ENCODE data around the gene FGF14.

Gene FGF14

DNA sequence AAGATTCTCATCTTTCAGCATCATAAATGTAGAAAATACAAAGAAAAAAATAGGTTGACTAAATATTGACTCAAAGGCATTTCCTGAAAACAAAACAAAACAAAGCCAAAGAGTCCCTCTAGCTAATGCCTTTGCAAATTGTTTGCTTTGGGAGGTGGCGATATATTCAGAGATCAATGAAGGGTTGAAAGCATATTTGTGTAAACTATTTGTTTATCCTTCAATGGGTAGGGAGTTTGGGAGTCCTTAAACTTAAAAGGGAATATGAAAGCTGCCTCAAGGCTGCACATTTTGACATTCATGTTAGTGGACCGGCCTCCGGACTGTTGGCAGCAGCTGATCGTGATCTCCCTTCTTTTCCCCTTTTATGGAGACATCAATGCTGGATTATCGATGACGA, 691.9 kb downstream of the FGF14 start:
- DNase-seq (ENCODE audit: insufficient read length) = no peak
- FAIRE-seq = no peak
- TF ChIP-seq POLR2AphosphoS5 (IDR thresholded peaks at IDR 0.05; ENCODE audit: low read depth, low read length) (no peak), POLR2A (IDR thresholded peaks at IDR 0.05; ENCODE audit: low read depth, low read length) (no peak), TAF1 (IDR thresholded peaks at IDR 0.05; ENCODE audit: borderline replicate concordance, low read depth, low read length) (no peak)

DNA sequence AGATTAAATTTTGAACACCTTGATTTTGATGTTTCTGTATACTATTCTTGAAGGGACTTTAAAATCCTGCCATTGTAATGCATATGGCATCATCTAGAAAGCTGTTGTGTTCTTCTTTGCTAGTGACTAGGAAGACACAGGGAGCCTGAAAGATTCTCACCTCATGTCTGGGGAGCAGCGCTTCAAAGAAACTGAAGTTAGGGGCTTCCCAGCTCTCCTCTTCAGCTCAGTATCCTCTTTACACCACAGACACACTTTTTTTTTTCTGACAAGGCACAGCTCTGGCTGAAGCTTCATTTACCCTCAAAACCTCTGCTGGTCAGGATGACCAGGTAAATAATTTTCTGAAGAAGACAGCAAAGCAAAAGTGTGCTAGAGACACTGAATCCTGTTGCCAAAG, 693.7 kb downstream of the FGF14 start:
- FAIRE-seq (no peak), DNase-seq (ENCODE audit: insufficient read length) (no peak)
- TF ChIP-seq POLR2A (IDR thresholded peaks at IDR 0.05; ENCODE audit: low read depth, low read length) (no peak), TAF1 (IDR thresholded peaks at IDR 0.05; ENCODE audit: borderline replicate concordance, low read depth, low read length) (no peak), POLR2AphosphoS5 (IDR thresholded peaks at IDR 0.05; ENCODE audit: low read depth, low read length) (no peak)

DNA sequence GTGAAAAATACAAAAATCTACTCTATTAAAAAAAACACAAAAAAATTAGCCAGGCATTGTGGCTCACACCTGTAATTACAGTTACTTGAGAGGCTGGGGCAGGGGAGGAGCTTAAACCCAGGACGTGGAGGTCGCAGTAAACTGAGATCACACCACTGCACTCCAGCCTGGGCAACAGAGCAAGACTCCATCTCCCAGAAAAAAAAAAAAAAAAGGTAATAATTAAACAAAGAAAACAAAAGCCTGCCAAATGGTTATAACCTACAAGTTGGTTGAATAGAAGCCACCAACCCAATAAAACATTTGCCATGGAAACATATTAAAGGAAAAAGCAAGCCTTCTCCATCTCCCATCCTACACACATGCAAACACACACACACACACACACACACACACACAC, 694.2 kb downstream of the FGF14 start:
- DNase-seq (ENCODE audit: insufficient read length) = no peak
- TF ChIP-seq POLR2AphosphoS5 (IDR thresholded peaks at IDR 0.05; ENCODE audit: low read depth, low read length) (no peak), TAF1 (IDR thresholded peaks at IDR 0.05; ENCODE audit: borderline replicate concordance, low read depth, low read length) (no peak), POLR2A (IDR thresholded peaks at IDR 0.05; ENCODE audit: low read depth, low read length) (no peak)

DNA sequence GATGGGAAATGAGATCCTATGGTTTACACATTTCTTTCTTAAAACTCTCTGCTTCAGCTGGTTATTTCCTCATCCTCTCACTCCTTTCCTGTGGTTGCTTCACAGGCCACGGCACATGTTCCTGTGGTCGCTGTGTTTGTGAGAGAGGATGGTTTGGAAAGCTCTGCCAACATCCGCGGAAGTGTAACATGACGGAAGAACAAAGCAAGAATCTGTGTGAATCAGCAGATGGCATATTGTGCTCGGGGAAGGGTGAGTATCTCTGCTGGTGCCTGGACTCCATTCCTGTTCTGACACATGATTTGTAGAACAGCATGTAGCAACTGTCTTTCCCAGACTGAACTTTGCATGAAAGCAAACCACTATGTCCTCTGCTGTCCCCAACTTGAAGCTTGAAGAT, 695.2 kb downstream of the FGF14 start:
- DNase-seq (ENCODE audit: insufficient read length) (no peak), FAIRE-seq (no peak)
- TF ChIP-seq POLR2AphosphoS5 (IDR thresholded peaks at IDR 0.05; ENCODE audit: low read depth, low read length) (no peak), TAF1 (IDR thresholded peaks at IDR 0.05; ENCODE audit: borderline replicate concordance, low read depth, low read length) (no peak), POLR2A (IDR thresholded peaks at IDR 0.05; ENCODE audit: low read depth, low read length) (no peak)

More for the DNA sequence above, 694.2 kb downstream of the FGF14 start:
- FAIRE-seq = no peak

GRCh38 chr13:101703838-101704237, 698.0 kb downstream of the FGF14 start:
- no peak for TF ChIP-seq POLR2AphosphoS5 (IDR thresholded peaks at IDR 0.05; ENCODE audit: low read depth, low read length)
- no peak for FAIRE-seq
- DNase-seq (ENCODE audit: insufficient read length) = no peak

GRCh38 chr13:101703081-101703480, 698.8 kb downstream of the FGF14 start:
- no peak for TF ChIP-seq TAF1 (IDR thresholded peaks at IDR 0.05; ENCODE audit: borderline replicate concordance, low read depth, low read length)
- no peak for TF ChIP-seq POLR2A (IDR thresholded peaks at IDR 0.05; ENCODE audit: low read depth, low read length)
- TF ChIP-seq POLR2AphosphoS5 (IDR thresholded peaks at IDR 0.05; ENCODE audit: low read depth, low read length) = no peak
- FAIRE-seq = no peak
- no peak for DNase-seq (ENCODE audit: insufficient read length)

- TF ChIP-seq TAF1 (IDR thresholded peaks at IDR 0.05; ENCODE audit: borderline replicate concordance, low read depth, low read length) = no peak
- no peak for TF ChIP-seq POLR2AphosphoS5 (IDR thresholded peaks at IDR 0.05; ENCODE audit: low read depth, low read length)
- TF ChIP-seq POLR2A (IDR thresholded peaks at IDR 0.05; ENCODE audit: low read depth, low read length) = no peak
- DNase-seq (ENCODE audit: insufficient read length) = no peak
- FAIRE-seq = no peak
These were observed 701.2 kb downstream of the FGF14 start for GRCh38 chr13:101700598-101700997.

- DNase-seq (ENCODE audit: insufficient read length) (no peak), FAIRE-seq (no peak)
- TF ChIP-seq POLR2AphosphoS5 (IDR thresholded peaks at IDR 0.05; ENCODE audit: low read depth, low read length) (no peak), TAF1 (IDR thresholded peaks at IDR 0.05; ENCODE audit: borderline replicate concordance, low read depth, low read length) (no peak), POLR2A (IDR thresholded peaks at IDR 0.05; ENCODE audit: low read depth, low read length) (no peak)
These were observed 703.4 kb downstream of the FGF14 start for GRCh38 chr13:101698400-101698799.

- FAIRE-seq = no peak
- TF ChIP-seq POLR2A (IDR thresholded peaks at IDR 0.05; ENCODE audit: low read depth, low read length) = no peak
- TF ChIP-seq POLR2AphosphoS5 (IDR thresholded peaks at IDR 0.05; ENCODE audit: low read depth, low read length) = no peak
- TF ChIP-seq TAF1 (IDR thresholded peaks at IDR 0.05; ENCODE audit: borderline replicate concordance, low read depth, low read length) = no peak
- DNase-seq (ENCODE audit: insufficient read length) = no peak
These were observed 704.1 kb downstream of the FGF14 start for GRCh38 chr13:101697745-101698144.

DNA sequence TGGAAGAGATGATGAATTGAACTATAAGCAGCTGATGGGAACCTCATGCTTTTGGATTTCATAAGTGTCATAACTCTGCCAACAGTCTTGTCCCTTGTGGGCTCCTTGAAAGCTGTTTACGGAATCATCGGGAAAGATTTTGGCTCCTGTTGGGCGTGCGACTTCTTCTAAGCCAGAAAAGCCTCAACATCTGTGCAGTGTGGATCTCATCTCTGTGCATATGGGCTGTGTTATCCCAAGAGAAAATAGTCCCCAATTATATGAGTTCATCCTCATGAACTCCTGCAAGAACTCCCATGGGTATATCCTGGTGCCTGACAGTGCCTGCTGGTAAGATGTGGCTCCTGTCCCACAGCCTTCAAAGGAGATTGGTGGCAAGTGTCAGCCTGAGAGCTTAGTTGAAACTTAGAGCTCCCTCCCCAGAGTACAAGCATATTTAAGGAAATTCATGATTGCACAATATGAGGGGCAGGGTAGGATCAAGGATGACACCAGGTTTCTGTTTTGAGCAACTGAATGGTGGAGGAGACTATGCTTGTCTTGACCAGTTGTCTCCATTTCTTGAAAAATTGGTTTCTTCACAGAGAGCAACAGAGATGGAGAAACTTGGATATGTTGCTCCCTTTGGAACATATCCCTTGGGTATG, 705.9 kb downstream of the FGF14 start:
- TF ChIP-seq TAF1 (IDR thresholded peaks at IDR 0.05; ENCODE audit: borderline replicate concordance, low read depth, low read length) = no peak
- no peak for TF ChIP-seq POLR2AphosphoS5 (IDR thresholded peaks at IDR 0.05; ENCODE audit: low read depth, low read length)
- no peak for TF ChIP-seq POLR2A (IDR thresholded peaks at IDR 0.05; ENCODE audit: low read depth, low read length)
- DNase-seq (ENCODE audit: insufficient read length) (no peak), FAIRE-seq (no peak)

DNA sequence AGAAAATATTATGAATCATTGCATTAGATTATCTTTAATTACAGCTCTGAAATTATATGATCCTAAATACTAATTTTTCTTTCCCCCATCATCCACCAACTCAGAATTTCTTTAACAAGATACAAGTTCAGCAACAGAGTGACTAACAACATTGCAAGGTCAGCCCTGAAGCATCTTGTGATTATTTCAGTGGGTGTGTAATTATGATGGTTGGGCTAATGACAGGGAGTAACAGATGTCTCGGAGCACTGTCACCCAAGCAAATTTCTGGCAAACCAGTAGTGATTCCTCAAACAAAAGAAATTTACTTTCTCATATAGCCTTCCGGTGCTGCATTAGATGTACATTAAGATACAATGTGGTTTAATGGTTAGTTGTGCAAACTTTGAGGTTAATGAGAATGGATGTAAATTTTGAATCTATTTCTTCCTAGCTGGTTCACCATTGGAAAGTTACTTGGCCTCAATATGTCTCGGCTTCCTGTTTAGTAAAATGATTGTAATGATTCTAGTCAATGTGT, 710.4 kb downstream of the FGF14 start:
- DNase-seq (ENCODE audit: insufficient read length) (no peak), FAIRE-seq (no peak)
- TF ChIP-seq TAF1 (IDR thresholded peaks at IDR 0.05; ENCODE audit: borderline replicate concordance, low read depth, low read length) = no peak
- no peak for TF ChIP-seq POLR2AphosphoS5 (IDR thresholded peaks at IDR 0.05; ENCODE audit: low read depth, low read length)
- TF ChIP-seq POLR2A (IDR thresholded peaks at IDR 0.05; ENCODE audit: low read depth, low read length) = no peak

DNA sequence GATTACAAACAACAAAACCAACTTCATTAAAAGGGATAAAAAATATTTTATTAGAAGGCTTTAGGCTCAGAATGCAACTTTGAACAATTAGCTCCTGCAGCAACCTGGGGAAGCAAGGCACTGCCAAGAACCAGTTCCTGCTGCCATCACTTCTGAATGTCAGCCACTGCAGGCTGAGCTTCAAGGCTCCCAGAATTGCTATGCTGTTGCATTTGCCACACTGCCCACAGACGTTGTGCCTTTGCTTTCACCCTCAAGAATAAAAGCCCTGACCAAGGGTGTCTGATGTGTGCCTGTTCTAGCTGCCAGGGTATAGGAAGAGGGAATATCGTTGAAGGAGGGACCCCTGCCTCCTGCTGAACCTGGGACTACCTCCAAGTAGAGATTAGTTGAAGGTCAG, 711.0 kb downstream of the FGF14 start:
- FAIRE-seq (no peak), DNase-seq (ENCODE audit: insufficient read length) (no peak)
- no peak for TF ChIP-seq POLR2A (IDR thresholded peaks at IDR 0.05; ENCODE audit: low read depth, low read length)
- no peak for TF ChIP-seq POLR2AphosphoS5 (IDR thresholded peaks at IDR 0.05; ENCODE audit: low read depth, low read length)
- TF ChIP-seq TAF1 (IDR thresholded peaks at IDR 0.05; ENCODE audit: borderline replicate concordance, low read depth, low read length) = no peak
